C4-2B (cell line): Measurements from ENCODE around the gene GPX2.

Experiments used
- CTCF ChIP-seq: fragments of 450-650 bp; conservative IDR thresholded peaks from 2 replicates; pipeline ENCODE4 v1.5.1; 2017; ENCODE audit warnings: mild to moderate bottlenecking
- ZFX ChIP-seq: fragments of 450-650 bp; IDR thresholded peaks from 2 replicates; pipeline ENCODE4 v1.6.1; 2017

GRCh38 chr14:64915029-64915424 lies 27.5 kb downstream of the GPX2 start:
- no peak for TF ChIP-seq CTCF
- TF ChIP-seq ZFX: no peak
